ENCODE data around the gene ATG4A.

The ATG4A gene

DNA sequence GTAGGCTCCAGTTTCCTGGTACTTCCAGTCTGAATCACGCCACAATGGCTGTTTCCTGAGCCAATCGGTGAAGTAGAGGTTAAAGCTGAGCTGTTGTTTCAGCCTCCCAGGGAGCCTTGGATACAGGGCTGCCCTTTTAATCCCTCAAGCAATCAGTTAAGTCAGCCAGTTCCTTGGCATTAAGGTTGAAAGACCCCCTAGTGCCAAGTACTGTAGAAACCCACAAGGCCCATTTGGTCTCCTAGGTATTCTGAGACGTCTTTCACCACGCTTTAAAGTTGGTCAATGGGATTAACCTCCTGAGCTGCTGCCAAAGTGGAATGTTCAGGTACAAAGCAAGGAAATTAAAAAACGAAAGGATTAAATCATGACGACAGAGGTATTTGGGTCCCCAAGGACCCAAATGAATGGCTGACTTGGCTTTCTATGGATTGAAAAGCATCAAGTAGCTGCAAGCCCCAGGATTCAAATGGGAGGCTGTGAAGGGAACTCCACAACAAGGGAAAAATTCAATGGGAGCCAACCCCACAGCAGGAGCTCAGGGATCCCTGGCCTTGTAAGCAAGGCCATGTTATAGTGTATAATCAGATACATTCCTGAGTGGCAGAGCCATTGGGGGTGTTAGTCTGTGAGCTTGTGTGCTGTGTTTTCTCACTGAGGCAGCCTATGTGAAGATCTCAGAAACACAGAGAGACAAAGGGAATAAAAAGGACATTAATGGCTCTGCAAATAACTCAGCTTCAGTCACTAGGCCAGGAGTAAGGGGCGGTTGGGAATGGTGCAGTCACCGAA is 86.0 kb downstream of the ATG4A start:
- no peak overlapping the region for H4K8ac ChIP-seq (ENCODE audit: low read depth, low read length)
- peaks cover 0 to 1% of the 10 kb centered on the region in 2 experiments for H3K36me3 ChIP-seq (ENCODE audit: control insufficient read depth in 1 of 2, insufficient read depth in 2 of 2, low read length in 2 of 2)
- no peak overlapping the region for H2AK5ac ChIP-seq (ENCODE audit: low read length)
- H4K91ac ChIP-seq (ENCODE audit: low read depth, low read length) = no peak overlapping the region
- no peak overlapping the region for H3K18ac ChIP-seq (ENCODE audit: low read length)
- H3K27me3 ChIP-seq (ENCODE audit: insufficient read depth, low read length) = no peaks in the 10 kb centered on the region
- no peak overlapping the region for H2BK5ac ChIP-seq (ENCODE audit: low read depth, low read length, poor library complexity)
- H3K4me3 ChIP-seq (ENCODE audit: low read depth, low read length) = no peak overlapping the region
- H3K23ac ChIP-seq (ENCODE audit: low read length) = no peak overlapping the region
- H3K4ac ChIP-seq (ENCODE audit: low read depth, low read length) = no peak overlapping the region
- H3K79me2 ChIP-seq (ENCODE audit: control insufficient read depth, insufficient read depth, low read length, poor library complexity) = no peaks in the 10 kb centered on the region
- no peak overlapping the region for H4K12ac ChIP-seq (ENCODE audit: low read depth, low read length)
- no peak overlapping the region for H3K4me2 ChIP-seq (ENCODE audit: low read length)
- no peak overlapping the region for H2AFZ ChIP-seq (ENCODE audit: insufficient read depth, low read length, poor library complexity)
- no CpG with 5 or more reads among the region's 8 CpGs for WGBS (ENCODE audit: extremely low coverage, insufficient coverage, insufficient read length)
- H3K79me1 ChIP-seq (ENCODE audit: low read length) = no peaks in the 10 kb centered on the region
- H3K14ac ChIP-seq (ENCODE audit: low read length) = no peak overlapping the region
- H3K9ac ChIP-seq (ENCODE audit: low read length) = no peak overlapping the region
- no peak overlapping the region for H3K27ac ChIP-seq (ENCODE audit: low read depth, low read length)
- DNase-seq = no peak
- H3K9me3 ChIP-seq (ENCODE audit: insufficient read depth, low read depth, low read length) = no peaks in the 10 kb centered on the region
- no peak overlapping the region for H2BK12ac ChIP-seq (ENCODE audit: low read length)
- no peak overlapping the region for H2BK120ac ChIP-seq (ENCODE audit: insufficient read depth, low read length, poor library complexity)
- H3K4me1 ChIP-seq (ENCODE audit: control insufficient read depth in 1 of 2, insufficient read depth in 2 of 2, low read length in 2 of 2) = no peaks in the 10 kb centered on the region

DNA sequence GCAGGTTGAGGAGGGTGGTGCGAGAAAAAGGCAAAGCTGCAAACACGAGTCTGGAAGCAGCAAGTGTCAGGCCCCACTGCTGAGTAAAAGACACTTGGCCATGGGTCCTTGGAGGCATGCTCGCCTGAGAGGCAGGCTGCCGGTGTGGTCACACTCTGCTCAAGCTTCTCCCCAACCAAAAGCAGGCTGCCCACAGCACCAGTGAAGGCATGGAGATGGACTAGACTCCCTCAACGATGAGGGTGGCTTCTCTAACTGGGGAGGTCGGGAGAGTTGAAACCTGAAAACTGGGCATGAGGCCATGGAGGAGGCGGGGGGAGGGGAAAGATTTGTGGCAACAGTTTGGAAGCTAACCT is 86.5 kb downstream of the ATG4A start:
- Histone ChIP-seq H3K79me1 (ENCODE audit: low read length) (no peaks in the 10 kb centered on the region), H4K91ac (ENCODE audit: low read depth, low read length) (no peak overlapping the region), H3K18ac (ENCODE audit: low read length) (no peak overlapping the region), H3K4me2 (ENCODE audit: low read length) (no peak overlapping the region), H3K4me3 (ENCODE audit: low read depth, low read length) (no peak overlapping the region), H3K27ac (ENCODE audit: low read depth, low read length) (no peak overlapping the region), H4K12ac (ENCODE audit: low read depth, low read length) (no peak overlapping the region), H3K27me3 (ENCODE audit: insufficient read depth, low read length) (no peaks in the 10 kb centered on the region), H3K79me2 (ENCODE audit: control insufficient read depth, insufficient read depth, low read length, poor library complexity) (no peaks in the 10 kb centered on the region), H3K23ac (ENCODE audit: low read length) (no peak overlapping the region), H3K4ac (ENCODE audit: low read depth, low read length) (no peak overlapping the region), H4K8ac (ENCODE audit: low read depth, low read length) (no peak overlapping the region), H3K14ac (ENCODE audit: low read length) (no peak overlapping the region), H2AK5ac (ENCODE audit: low read length) (no peak overlapping the region), H2AFZ (ENCODE audit: insufficient read depth, low read length, poor library complexity) (no peak overlapping the region), H3K36me3 (ENCODE audit: control insufficient read depth in 1 of 2, insufficient read depth in 2 of 2, low read length in 2 of 2) (peaks cover 0 to 1% of the 10 kb centered on the region in 2 experiments), H2BK120ac (ENCODE audit: insufficient read depth, low read length, poor library complexity) (no peak overlapping the region), H3K9me3 (ENCODE audit: insufficient read depth, low read depth, low read length) (no peaks in the 10 kb centered on the region), H3K4me1 (ENCODE audit: control insufficient read depth in 1 of 2, insufficient read depth in 2 of 2, low read length in 2 of 2) (no peaks in the 10 kb centered on the region), H2BK5ac (ENCODE audit: low read depth, low read length, poor library complexity) (no peak overlapping the region), H2BK12ac (ENCODE audit: low read length) (no peak overlapping the region), H3K9ac (ENCODE audit: low read length) (no peak overlapping the region)
- no CpG with 5 or more reads among the region's 7 CpGs for WGBS (ENCODE audit: extremely low coverage, insufficient coverage, insufficient read length)
- no peak for DNase-seq

GRCh38 chrX:108186811-108187210 is 95.2 kb downstream of the ATG4A start:
- Histone ChIP-seq H3K4me2 (ENCODE audit: low read length) (no peak overlapping the region), H3K4me3 (ENCODE audit: low read depth, low read length) (no peak overlapping the region), H4K12ac (ENCODE audit: low read depth, low read length) (no peak overlapping the region), H3K18ac (ENCODE audit: low read length) (no peak overlapping the region), H3K14ac (ENCODE audit: low read length) (no peak overlapping the region), H3K36me3 (ENCODE audit: control insufficient read depth in 1 of 2, insufficient read depth in 2 of 2, low read length in 2 of 2) (peaks cover 0 to 4% of the 10 kb centered on the region in 2 experiments), H2BK5ac (ENCODE audit: low read depth, low read length, poor library complexity) (no peak overlapping the region), H2BK120ac (ENCODE audit: insufficient read depth, low read length, poor library complexity) (no peak overlapping the region), H3K27me3 (ENCODE audit: insufficient read depth, low read length) (no peaks in the 10 kb centered on the region), H4K8ac (ENCODE audit: low read depth, low read length) (no peak overlapping the region), H3K9me3 (ENCODE audit: insufficient read depth, low read depth, low read length) (no peaks in the 10 kb centered on the region), H3K79me1 (ENCODE audit: low read length) (no peaks in the 10 kb centered on the region), H2AK5ac (ENCODE audit: low read length) (no peak overlapping the region), H3K4ac (ENCODE audit: low read depth, low read length) (no peak overlapping the region), H2AFZ (ENCODE audit: insufficient read depth, low read length, poor library complexity) (no peak overlapping the region), H4K91ac (ENCODE audit: low read depth, low read length) (no peak overlapping the region), H3K27ac (ENCODE audit: low read depth, low read length) (no peak overlapping the region), H3K79me2 (ENCODE audit: control insufficient read depth, insufficient read depth, low read length, poor library complexity) (no peaks in the 10 kb centered on the region), H3K23ac (ENCODE audit: low read length) (no peak overlapping the region), H3K9ac (ENCODE audit: low read length) (no peak overlapping the region), H2BK12ac (ENCODE audit: low read length) (no peak overlapping the region), H3K4me1 (ENCODE audit: control insufficient read depth in 1 of 2, insufficient read depth in 2 of 2, low read length in 2 of 2) (no peaks in the 10 kb centered on the region)
- no CpG with 5 or more reads among the region's 4 CpGs for WGBS (ENCODE audit: extremely low coverage, insufficient coverage, insufficient read length)
- DNase-seq = no peak

DNA sequence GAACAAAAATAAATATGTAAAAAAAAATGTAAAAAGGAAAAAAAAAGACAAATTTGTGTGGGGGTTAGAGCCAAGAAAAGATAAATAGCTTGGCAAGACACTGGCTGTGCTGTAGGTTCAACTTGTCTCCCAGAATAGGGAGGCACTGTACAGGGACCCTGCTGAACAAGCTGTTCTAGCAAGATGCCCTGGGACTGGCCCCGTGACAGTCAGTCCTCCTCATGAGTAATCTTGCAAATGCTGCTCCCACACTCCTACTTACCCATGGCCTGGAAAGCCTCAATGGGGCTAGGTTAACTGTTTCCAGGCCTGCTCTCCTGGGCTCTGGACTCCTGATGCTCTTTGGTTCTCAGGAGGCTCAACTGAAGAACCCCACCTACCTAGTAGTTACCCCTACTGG is 106.8 kb downstream of the ATG4A start:
- Histone ChIP-seq H3K4me1 (ENCODE audit: control insufficient read depth in 1 of 2, insufficient read depth in 2 of 2, low read length in 2 of 2) (no peaks in the 10 kb centered on the region), H3K9ac (ENCODE audit: low read length) (no peak overlapping the region), H3K4me3 (ENCODE audit: low read depth, low read length) (no peak overlapping the region), H3K9me3 (ENCODE audit: insufficient read depth, low read depth, low read length) (no peaks in the 10 kb centered on the region), H4K12ac (ENCODE audit: low read depth, low read length) (no peak overlapping the region), H3K27ac (ENCODE audit: low read depth, low read length) (no peak overlapping the region), H3K79me1 (ENCODE audit: low read length) (no peaks in the 10 kb centered on the region), H2BK120ac (ENCODE audit: insufficient read depth, low read length, poor library complexity) (no peak overlapping the region), H3K23ac (ENCODE audit: low read length) (no peak overlapping the region), H3K18ac (ENCODE audit: low read length) (no peak overlapping the region), H2BK12ac (ENCODE audit: low read length) (no peak overlapping the region), H3K14ac (ENCODE audit: low read length) (no peak overlapping the region), H3K27me3 (ENCODE audit: insufficient read depth, low read length) (no peaks in the 10 kb centered on the region), H3K4me2 (ENCODE audit: low read length) (no peak overlapping the region), H3K36me3 (ENCODE audit: control insufficient read depth in 1 of 2, insufficient read depth in 2 of 2, low read length in 2 of 2) (no peaks in the 10 kb centered on the region), H2BK5ac (ENCODE audit: low read depth, low read length, poor library complexity) (no peak overlapping the region), H3K4ac (ENCODE audit: low read depth, low read length) (no peak overlapping the region), H3K79me2 (ENCODE audit: control insufficient read depth, insufficient read depth, low read length, poor library complexity) (no peaks in the 10 kb centered on the region), H2AFZ (ENCODE audit: insufficient read depth, low read length, poor library complexity) (no peak overlapping the region), H2AK5ac (ENCODE audit: low read length) (no peak overlapping the region), H4K91ac (ENCODE audit: low read depth, low read length) (no peak overlapping the region), H4K8ac (ENCODE audit: low read depth, low read length) (no peak overlapping the region)
- no CpG with 5 or more reads among the region's 1 CpG for WGBS (ENCODE audit: extremely low coverage, insufficient coverage, insufficient read length)
- no peak for DNase-seq

Data from trophoblast cell (in vitro differentiated cells and primary cell).